HG03439 (cell line): ENCODE data around the gene TPH2.
A peak's percentile ranks its signal among the peaks of the same experiment; 100 is the strongest.

Experiments
- ATAC-seq: cut with Tn5 transposase; IDR thresholded peaks from one replicate; pipeline ENCODE4 v1.9.1; 2021; ENCODE audit warnings: mild to moderate bottlenecking, moderate library complexity; ENCODE audit not compliant: unreplicated experiment

TPH2 gene

DNA sequence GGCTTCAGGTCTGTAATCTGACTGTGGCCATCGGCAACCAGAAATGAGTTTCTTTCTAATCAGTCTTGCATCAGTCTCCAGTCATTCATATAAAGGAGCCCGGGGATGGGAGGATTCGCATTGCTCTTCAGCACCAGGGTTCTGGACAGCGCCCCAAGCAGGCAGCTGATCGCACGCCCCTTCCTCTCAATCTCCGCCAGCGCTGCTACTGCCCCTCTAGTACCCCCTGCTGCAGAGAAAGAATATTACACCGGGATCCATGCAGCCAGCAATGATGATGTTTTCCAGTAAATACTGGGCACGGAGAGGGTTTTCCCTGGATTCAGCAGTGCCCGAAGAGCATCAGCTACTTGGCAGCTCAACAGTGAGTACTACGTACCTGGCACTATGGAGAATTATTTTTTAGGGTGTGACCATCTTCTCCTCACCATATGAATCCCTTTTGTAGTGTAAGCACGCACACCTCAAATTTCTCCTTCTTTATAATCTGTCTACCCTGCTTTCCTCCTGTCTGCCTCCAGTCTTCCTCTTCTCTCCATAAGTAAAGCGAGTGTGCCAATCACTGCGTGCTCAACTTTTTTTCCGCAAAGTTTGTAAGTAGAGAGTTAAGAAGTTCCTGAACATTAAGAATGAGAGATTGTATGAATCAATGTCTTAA is at the start of gene TPH2:
TSS of gene TPH2 (plus strand) at position 118 of the 658 bp plus-strand sequence. CDS start at position 260, 142 bp downstream.
- peak; percentile 65 for ATAC-seq

DNA sequence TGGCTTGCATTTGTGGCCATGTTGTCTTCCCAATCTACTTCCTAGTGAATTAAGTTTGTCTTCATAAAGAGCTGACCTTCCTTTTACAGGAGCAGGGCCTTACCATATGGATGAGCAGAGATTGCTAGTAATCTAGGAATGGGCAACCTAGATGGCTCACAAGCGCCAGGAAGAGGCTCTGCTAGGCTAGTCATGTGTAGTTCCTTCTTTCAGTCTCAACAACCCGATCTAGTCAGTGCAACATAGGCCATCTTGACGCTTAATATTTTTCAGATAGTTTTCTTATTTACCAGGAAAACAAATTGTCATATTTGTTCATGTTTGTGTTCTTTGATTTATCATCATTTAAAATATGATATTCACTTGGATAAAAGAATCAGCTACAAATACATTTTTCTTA is 48.2 kb upstream of the TPH2 start:
- ATAC-seq = no peak

DNA sequence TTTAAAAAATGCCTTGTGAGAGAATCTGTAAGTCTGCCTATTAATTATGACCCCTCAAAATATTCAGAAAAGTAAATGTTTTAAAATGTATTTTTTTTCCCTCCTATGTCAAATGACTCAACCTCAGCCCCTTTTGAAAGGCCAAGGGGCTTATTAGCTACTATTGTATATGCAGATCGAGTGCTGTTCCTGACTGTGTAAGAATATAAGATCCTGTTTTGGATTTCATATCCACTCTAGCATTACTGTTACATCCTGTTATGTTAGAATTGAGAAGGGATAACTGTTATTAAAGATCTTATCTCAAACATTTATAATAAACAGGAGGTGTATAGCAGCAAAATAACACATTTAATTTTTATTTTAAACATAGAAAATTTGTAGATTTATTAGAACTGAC is 46.6 kb upstream of the TPH2 start:
- ATAC-seq = no peak

DNA sequence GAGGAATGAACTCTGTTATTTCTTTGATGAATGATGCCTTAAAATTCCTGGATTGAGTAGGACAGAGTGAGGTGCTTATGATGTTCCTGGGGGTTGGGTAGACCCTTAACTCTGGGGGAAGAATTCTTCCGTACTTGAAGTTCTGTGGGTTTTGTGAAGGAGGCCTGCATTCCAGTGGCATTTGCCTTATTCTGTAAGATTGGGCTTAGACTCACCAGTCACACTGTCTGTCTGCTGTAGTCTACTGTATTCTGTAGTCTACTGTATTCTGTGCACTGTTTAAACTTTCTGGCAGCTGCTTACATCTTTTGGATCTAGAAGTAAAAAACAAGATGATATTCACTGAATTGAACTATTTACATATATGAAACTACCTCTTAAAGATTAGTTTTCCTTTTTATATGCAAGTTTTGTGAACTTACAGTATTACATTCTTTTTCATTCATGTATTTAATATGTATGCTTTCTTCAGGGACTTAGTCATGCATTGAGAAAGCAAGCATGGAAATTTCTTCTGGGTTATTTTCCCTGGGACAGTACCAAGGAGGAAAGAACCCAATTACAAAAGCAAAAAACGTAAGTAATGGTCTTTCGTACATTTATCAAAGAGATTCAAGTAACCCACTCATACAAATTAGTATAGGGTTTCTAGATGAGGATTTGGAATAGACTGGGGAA is 42.3 kb upstream of the TPH2 start:
- ATAC-seq = no peak

DNA sequence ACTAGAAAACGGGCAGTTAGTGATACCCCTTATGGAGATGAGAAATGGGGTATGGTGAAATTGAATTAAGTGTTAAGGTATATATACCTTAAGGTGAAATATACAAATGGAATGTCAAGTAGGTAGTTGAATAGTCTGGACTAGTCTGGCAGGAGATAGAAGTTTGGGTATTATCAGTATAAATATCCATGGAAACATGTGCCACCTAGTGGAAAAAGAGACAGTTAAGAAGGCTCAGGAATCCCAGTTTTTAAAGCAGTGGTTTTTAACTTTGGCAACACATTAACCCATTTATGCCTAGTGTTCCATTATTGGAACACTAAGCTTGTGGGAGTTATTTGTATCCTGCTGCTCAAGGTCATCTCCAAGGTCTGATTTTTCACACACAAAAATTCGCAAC is 38.6 kb upstream of the TPH2 start:
- ATAC-seq = no peak

DNA sequence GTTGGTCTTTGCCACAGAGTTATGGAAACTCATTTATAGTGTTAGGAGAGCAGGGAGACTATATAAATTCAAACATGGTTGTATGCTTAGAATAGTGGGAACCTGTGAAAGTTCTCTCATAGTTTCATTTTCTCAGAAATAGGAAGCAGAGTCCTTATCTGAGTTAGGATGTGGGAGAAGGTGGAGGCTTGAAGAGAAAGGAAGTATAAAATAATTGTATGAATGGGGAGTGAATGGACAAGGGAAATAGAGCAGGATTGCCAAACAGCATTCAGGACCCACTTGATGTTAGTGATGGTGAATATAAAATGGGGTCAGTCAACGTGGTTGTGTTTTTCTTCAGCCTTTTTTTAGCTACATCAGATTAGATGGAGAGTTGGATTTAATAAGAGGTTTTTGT is 34.0 kb upstream of the TPH2 start:
- ATAC-seq = no peak

DNA sequence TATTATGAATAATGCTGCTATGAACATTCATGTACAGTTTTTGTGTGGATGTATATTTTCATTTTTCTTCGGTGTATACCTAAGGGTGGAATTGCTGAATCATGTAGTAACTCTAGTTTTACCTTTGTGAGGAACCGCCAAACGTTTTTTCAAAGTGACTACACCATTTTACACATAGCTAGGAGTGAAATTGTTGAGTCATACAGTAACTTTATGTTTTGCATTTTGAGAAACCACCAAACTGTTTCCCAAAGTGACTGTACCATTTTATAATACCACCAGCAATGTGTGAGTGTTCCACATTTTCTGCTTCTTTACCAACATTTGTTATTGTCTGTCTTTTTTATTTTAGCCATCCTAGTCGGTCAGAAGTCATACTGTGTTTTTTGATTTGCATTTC is 3.1 kb upstream of the TPH2 start:
- ATAC-seq = peak; percentile 79

DNA sequence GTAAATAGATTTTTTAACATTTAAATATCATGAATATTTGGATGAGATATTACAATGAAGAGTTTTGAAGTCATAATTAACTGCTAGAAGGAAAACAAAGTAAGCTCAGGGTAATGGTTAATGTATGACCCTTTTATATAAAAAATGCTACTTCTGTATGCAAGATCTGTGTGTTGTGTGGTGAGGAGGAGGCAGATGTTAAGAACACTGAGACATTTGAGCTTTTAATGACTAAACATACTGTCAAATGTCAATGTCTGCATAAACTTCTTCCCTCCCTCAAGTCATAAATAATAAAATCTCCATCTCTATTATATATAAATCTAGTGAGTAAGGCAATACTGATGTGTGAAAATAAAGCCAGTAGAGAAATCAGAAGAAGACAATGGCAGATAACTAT is 1.4 kb downstream of the TPH2 start:
- ATAC-seq = no peak

DNA sequence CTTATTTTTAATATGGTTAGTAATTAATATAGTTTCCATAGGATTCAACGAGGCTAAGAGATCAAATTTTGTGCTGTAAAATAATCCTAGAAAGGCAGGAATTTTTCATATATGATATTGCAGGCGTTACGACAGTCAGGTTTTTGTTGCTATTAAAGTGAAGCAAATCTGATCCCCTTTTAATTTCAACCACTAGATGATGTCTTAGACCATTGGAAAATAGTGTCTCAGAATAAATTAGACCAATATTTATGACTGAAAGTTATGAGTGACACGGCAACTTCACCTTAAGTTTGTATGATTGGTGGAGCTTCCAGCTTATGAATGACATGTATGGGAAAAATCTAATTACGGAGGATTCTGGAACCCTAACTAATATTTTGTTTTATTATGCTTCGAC is 2.5 kb downstream of the TPH2 start:
- no peak for ATAC-seq

DNA sequence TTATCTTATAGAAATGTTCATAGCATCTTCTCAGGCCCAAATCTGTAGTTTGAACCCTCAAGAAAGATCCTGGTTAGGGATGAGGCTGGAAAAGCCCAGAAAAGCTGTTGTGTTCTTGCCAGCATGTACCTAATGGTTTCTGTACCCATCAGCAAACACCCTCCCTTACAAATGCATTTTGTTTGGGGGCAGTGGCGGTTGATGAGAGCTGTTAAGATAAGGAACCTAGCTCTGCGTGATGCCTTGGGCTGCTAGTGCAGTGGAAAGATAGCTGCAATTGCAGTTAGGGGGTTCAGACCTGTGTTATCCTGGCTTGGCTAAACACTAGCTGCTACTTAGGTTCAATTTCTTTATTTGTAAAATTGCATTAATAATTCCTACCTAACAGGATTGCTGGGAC is 3.6 kb downstream of the TPH2 start:
- ATAC-seq = no peak

DNA sequence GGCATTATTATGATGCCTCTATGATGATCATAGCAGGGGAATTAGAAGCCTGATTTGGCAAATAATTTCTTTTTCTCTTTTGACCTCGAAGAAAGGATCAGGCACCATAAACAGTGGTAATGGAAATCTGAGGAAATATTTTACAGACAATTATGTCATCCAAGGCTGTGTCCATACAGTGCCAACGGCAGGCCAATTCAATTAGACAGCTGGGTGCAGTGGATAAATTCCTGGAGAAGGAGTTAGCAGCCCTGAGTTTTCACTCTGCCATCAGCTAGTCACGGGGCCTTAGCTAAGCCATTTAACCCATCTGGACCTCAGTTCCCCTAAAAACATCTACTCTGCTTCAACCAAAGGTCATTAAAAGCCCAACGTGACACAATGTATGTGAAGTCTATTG is 4.1 kb downstream of the TPH2 start:
- ATAC-seq = no peak

DNA sequence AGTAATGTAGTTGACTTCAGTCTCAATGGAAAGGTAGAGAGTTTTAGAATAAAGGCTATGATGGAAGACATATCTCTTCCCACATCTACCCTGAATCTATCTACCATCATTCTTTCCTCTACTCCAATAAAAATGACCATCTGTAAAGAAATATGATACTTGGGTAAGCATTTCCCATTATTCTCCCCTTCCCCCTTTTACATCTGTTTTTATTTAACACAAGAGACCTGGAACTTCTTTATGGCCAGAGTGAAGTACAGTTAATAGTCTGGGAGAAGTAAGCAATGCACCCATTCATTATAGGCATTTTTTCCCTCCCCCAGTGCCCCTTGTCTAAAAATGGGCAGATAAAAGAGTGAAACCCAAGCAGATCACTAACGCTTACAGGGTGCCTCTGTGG is 6.5 kb downstream of the TPH2 start:
- ATAC-seq = no peak

DNA sequence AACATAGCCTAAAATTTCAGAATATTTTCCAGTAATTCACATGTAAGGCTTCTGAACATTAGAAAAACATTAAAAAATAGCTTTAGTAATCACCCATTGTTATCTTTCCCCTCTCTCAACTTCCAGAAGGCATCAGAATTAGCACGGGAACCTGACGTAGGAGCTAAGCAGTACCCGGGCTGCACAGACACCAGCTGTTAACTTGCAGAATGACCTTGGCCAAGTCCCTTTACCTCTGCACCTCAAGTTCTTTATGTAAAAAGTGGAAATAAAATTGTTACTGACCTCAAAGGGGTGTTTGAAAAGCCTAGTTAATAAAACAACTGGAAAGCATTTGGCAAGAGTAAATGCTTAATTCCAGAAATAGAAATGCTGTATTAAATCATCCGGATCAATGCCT is 7.2 kb downstream of the TPH2 start:
- no peak for ATAC-seq

DNA sequence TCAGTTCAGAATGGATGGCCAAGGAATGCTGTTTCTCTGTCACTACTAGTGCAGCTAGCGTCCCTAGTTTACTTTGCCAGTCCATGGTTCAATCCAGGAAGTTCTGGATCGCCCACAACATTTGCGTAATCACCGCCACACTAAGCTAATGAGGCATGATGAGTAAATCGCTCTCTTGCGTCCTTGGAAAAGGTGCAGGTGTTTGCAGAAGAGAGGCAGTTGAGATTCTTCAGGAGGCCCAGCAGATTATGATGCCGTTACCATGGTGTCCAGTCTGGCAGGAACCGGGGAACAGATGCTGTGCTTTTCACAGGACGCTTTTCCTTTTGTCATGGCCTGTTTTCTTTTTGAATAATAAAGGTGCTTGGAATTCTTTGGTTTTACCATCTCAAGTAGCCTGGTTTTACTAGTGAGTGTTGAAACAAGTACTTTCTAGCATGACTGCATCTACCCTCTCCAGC is 9.0 kb downstream of the TPH2 start:
- ATAC-seq = no peak

DNA sequence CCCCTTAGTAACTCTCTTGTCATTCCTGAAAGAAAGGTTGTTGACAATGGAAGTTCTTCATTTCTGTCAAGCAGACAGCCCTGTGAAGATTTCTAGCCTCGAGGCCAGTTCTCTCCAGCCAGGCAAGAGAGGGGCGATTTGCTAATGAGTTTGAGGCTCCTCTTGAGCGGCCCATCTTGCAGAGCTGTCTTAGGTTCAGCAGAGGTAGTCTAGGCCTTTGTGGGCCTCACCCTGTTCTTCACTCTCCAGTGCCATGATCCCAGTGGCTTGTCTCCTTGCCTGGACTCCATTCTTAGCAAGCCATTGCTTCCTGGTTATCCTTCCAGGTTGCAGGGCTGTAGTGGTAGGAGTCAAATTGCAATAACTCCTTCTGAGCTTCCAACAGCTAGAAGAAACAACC is 9.7 kb downstream of the TPH2 start:
- no peak for ATAC-seq

DNA sequence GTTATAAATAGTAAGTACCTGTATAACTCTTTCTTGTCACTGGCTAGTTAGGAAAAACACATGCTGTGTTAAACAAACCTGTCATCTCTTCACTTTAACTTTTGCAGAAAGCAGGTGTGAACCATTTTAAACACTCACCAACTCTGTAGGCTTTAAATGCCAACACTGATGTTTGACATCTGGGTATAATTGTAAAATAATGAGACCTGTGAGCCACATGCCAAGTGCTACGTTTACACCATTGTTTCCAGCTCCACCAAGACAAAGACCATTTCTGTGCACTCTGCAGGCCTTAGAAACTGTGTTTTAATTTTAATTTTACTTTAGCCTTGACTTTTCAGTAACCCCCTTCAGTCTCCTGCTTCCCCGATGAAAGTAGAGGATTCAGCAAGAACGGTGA is 11.0 kb downstream of the TPH2 start:
- ATAC-seq = no peak

DNA sequence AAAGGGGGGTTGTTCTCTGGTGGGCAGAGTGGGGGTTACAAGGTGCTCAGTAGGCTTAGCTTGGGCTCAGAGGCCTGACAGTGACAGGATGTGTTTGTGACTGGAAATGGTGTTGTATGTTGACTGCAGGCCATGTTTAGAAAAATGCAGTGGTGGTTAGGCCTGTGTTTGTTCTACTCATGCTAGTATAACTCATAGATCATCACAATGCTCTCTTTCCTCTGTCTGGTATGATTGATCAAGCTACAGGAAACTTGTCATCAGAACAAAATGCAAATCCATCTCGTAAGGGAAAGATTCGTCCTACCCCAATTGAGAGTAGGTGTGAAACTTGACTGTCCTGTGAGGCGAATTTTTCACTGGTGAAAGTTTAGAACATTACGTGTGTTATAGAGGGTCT is 11.8 kb downstream of the TPH2 start:
- ATAC-seq = no peak

DNA sequence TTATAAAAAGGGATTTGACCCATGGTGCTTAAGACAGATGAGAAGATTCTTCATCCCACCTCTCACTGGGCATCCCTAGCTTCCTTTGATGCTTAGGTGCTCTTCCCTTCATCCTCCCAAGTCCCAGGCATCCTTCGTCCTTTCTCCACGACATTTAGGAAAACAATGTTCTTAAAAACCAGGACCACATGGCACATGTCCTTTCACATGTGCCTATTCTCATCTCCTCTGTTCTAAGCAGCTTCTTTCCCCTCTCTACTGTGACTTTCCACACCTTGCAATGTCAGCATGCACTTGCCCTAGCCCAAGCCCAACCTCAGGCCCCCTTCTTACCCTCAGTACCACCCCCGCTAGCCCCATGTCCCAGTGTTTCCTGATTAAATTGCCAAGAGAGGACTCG is 12.2 kb downstream of the TPH2 start:
- ATAC-seq = no peak

DNA sequence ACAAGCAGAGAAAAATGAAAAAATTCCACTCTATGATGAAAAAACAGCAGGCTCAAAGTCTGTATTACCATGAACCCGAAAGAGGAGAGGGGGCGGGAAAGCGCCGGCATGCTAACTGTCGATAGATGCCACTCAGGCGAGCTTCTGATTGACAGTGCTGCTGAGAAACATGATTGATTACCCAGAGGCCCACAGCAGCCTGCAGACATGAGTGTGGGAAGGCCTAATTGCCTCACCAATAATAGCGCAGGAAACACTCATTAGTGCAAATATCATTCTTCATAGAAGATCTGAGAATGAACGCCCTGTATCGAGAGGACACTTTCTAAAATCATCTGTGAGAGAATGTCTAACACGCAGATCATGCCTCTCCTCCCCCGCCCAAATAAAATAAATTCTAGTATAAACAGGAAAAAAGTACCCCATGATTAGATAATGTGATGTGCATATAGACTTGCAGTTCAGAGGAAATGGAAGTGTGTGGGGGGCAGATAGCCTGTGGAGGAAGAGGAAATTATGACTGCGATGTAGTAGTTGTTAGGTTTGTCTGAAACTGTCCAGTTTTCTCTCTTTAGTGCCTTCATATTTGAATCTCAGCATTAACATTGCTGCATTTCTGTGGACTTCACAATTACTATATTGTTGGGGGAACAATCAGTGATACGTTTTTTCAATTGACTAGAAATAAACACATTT is 15.6 kb downstream of the TPH2 start:
- no peak for ATAC-seq

DNA sequence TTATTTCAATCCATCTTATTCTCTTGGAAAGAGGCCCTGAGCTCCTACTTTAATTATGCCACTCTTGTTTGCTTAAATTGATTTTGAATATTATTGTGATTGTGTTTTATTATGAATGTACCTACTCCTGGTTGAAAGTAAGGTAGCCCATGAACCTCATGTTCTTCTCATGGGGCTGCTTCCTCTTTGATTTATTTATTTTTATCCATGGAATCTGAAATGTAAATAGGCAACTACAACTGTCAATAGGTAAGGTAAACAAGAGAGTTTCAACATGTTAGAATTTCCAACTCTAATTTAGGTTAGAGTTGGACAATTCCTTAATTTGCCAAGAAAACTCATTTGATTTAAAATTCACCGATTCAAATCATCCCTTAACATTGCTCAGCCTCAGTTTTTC is 16.2 kb downstream of the TPH2 start:
- ATAC-seq = no peak

DNA sequence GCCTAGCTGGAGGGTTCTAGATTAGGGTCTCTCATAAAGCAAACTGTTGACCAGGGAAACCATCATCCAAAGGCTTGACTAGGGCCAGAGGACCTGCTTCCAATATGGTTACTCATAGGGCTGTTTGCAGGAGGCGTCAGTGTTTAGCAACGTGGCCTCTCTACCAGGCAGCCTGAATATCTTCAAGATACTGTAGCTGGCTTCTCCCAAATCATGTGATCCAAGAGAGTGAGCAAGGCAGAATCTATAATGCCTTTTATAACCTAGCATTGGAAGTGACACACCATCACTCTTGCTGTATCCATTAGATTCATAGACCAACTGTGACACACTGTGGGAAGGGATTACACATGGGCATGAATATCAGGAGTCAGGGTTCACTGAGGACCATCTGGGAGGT is 17.3 kb downstream of the TPH2 start:
- ATAC-seq = no peak

DNA sequence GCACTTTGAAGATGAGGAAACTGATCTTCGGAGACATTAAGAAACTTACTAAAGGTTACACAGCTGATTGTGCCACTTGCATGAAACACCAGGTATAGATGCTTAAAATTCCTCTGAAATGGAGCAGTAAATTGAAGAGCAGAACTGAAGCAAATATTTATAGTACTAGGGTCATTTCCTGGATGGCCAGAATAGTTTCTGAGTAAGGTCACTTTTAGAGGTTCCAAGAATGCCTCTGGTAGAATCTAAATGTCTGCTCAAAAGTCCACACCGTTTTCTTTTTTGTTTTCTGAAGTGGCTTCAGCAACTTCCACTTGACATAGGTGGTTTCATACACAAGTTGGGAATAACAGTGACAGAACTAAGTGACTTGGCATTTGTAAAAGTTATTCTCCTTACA is 19.4 kb downstream of the TPH2 start:
- ATAC-seq = no peak
